Activated CD8-positive, alpha-beta memory T cell treated with anti-CD3 and anti-CD28 coated beads, Interleukin-2, amount 50 U/mL, for 1 hour (primary cell): ENCODE data around the gene NEDD4L.

ENCODE experiments used
- DNase-seq: peaks from one replicate; pipeline ENCODE4 v3.0.0-alpha.2; 2020; ENCODE audit errors: extremely low read depth

The NEDD4L gene

DNA sequence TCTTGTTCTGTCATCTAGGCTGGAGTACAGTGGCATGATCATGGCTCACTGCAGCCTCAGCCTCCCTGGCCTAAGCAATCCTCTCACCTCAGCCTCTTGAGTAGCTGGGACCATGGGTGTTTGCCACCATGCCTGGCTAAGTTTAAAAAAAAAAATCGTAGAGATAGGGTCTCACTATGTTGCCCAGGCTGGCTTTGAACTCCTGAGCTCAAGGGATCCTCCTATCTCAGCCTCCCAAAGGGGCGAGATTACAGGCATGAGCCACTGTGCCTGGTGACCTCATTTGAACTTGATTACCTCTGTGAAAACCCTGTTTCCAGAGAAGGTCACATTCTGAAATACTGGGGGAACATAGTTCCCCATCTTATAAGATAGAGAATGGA, 190.3 kb downstream of the NEDD4L start:
- DNase-seq: no peak

DNA sequence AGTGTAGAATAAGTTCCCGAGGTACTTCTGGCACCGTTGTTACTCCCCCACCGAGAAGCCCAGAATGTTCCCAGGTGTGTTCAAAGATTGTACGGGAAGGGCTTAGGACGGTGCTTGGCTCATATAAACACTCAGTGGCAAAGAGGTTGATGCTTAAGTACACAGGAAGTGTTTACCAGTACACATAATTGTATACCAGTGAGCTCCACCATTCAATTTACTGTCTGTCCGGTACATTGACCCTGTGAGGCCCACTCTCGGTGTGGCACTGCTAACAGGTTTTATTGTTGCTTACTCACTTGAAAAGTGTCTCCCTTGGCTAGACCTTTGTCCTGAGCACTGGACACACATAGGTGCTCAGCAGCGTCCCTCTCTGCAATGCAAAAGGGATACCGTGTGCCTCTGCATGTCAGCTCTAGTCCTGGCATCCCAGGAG, 191.0 kb downstream of the NEDD4L start:
- DNase-seq: no peak

DNA sequence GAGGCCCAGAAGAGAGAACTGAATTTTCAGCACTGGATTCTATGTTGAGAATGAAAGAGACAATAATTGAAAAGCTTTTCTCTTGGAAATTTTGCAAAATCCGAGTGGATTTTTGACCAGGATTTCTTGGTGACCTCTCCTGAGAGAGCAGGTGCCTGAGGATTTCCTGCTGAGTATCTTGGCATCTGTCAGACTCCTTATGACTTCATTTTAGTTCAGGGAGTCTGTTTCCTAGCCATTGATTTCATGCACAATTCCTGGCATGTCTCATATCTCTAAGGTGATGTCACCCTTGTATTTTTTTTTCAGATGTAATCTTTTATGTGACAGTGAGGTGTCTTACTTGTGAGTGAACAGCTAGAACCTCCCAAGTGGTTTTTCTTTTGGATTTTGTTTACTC, 195.9 kb downstream of the NEDD4L start:
- DNase-seq: no peak

DNA sequence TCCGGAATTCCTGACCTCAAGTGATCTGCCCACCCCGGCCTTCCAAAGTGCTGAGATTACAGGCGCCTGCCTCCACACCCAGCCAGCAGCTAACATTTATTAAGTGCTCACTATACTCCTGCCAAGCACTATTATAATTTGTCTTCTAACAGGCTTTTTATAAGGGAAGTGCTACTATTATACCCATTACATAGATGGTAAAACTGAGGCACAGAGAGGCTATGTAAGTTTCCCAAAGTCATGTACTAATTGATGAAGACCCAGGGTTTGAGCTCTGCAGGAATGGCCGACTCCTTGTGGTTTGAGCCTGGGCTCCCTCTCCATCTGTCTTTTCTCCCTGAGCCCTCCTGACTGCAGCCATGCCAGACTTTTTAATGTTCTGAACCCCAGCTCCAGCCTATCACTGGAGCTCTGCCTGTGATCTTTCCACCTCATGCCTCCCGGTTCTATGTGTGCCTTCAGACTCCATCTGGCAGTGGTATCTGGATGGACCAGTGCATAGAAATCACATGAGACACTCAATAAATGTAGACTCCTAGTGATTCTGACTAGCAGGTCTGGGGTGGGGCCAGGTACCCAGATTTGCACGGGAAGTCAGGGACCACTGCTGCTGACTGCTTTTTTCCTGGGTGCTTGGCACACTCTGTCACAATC, 197.1 kb downstream of the NEDD4L start:
- no peak for DNase-seq

- DNase-seq: no peak
These were observed 197.9 kb downstream of the NEDD4L start for GRCh38 chr18:58241877-58242276.

- DNase-seq: no peak
These were observed 198.4 kb downstream of the NEDD4L start for GRCh38 chr18:58242435-58242834.

DNA sequence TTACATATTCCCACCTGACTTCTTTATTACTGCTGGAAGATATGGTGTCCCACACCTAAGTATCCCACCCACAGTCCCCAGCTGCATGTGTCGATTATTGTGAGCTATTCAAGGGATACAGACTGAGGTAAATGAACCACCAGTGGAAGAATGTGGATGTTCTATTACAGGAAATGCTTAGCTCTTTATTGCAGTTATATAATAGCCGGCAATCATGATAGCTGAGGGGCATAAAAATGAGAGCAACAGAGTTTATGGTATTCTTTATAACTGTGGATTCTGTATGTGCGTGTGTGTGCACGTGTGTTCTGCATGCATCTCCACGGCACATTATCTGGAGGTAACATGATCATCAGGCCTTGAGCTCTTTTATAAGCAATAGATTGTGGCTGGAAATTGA, 198.9 kb downstream of the NEDD4L start:
- no peak for DNase-seq

DNA sequence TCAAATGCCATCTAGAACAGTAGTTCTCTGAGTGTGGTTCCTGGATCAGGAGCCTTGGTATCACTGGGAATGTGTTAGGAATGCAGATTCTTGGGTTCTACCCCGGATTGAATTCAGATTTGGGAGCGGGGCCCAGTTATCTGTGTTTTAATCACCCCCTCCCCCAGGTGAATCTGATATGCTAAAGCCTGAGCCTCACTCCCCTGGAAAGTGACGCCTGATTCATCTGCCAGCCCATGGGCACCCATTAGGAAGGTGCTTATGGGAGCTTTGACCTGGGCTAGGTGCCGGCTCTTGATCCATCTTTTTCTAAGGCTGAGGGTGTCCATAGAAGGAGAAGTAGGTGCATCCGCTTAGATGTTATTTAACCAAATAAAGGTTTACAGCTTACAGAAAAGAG, 199.4 kb downstream of the NEDD4L start:
- DNase-seq: no peak

DNA sequence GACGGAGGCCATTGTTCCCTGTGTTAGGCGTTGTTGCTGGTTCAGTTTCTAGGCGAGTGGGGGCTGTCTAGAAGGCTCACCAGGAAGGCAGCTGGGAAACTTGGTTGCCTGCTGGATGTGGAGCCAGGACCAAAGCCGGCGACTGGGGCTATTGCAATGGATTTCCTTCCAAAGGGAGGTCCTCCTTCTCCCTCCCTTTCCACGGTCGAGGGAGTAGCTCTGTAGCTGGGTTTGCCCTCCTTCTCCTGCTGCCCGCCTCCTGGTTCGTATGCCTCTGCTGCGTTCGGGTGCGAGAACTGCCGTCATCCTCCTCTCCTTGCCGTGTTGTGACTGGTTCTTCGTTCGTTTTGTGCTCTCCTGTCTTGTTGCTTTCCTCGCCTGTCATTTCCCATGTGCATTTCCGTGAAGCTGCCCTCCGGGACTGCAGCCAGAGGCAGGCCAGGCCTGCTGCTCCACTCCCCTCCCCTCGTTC, 203.4 kb downstream of the NEDD4L start:
- DNase-seq: no peak

- no peak for DNase-seq
These were observed 205.7 kb downstream of the NEDD4L start for GRCh38 chr18:58249712-58250111.

DNA sequence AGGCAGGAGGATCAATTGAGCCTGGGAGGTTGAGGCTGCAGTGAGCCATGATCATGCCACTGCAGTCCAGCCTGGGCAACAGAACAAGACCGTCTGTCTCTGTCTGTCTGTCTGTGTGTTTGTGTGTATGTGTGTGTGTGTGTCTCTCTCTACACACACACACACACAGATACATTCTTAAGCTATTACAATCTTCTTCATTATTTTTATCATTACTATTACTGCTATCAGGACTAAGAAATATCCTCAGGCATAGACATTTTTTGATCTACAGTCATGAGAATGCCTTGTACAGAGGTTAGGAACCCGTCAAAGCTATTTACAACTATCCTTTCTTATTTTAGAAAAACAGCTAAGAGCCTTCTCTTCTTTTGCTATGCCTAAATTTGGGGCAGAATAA, 207.4 kb downstream of the NEDD4L start:
- DNase-seq: no peak

- no peak for DNase-seq
These were observed 208.1 kb downstream of the NEDD4L start for GRCh38 chr18:58252166-58252565.

- DNase-seq: no peak
These were observed 209.3 kb downstream of the NEDD4L start for GRCh38 chr18:58253318-58253717.

DNA sequence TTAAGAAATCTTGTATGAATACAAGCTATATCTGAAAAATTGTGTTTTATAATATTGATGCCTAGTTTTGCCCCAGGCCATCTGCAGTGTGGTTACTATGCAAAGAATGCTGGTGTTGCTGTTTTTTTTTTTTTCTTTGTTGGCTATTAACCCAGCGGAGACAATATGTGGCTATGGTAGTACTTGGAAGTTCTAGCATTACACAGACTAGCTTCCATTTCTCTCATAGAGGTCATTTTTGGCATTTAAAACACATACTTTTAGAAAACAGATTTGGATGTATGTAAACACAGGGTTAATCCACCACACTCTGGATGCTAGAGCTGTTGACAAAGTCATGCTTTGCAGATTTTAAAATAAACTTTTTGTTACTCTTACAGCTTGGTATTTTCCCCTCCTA, 209.8 kb downstream of the NEDD4L start:
- DNase-seq: no peak

- DNase-seq: no peak
These were observed 211.0 kb downstream of the NEDD4L start for GRCh38 chr18:58254873-58255511.

DNA sequence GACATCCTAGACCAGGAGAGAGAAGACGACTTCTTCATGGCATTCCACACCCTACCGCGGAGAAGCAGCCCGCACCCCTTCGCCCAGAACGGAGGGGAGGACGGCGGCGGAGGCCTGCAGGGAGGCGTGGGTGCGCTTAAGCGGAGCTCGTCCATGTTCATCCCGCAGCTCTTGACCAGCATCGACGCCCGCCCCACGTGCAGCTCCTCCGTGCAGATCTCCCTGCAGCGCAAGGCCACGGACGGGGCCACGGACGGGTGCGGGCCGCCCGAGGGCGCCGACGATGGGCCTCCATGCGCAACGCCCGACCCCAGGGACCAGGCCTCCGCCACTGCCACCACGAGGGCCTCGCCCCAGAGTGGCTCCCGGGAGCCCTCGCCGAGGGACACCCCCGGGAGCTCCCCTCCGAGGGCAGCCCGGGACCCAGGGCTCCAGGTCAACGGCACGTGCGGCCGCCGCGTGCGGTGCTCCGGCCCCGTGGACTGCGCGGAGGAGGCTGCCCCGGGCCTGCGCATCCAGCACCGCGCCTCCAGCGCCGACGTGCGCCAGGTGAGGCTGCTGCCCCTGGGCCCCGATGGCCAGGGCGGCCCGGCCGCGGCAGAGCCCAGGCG, 211.8 kb downstream of the NEDD4L start:
- DNase-seq: no peak

- no peak for DNase-seq
These were observed 212.5 kb downstream of the NEDD4L start for GRCh38 chr18:58256316-58257080.

DNA sequence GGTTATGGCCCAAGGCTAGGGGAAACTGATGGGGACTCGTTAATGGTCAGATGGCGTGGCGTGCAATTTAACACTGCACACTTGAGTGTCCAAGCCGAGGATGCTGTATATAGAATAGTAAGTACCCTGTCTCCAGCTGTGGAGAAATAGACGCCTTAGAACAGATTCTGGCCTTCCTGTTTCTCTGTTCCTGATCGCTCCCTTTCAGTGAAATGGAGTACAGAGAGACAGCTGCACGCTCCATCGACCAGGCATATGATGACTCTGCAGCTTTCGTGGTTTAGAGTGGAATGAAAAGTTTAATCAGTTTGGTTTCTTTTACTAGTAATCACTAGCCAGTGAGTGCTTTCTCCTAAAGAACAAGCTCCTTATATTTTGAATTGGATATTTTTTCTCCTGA, 213.4 kb downstream of the NEDD4L start:
- no peak for DNase-seq

- no peak for DNase-seq
These were observed 214.8 kb downstream of the NEDD4L start for GRCh38 chr18:58258692-58259342.

- DNase-seq: no peak
These were observed 219.3 kb downstream of the NEDD4L start for GRCh38 chr18:58263055-58263957.

DNA sequence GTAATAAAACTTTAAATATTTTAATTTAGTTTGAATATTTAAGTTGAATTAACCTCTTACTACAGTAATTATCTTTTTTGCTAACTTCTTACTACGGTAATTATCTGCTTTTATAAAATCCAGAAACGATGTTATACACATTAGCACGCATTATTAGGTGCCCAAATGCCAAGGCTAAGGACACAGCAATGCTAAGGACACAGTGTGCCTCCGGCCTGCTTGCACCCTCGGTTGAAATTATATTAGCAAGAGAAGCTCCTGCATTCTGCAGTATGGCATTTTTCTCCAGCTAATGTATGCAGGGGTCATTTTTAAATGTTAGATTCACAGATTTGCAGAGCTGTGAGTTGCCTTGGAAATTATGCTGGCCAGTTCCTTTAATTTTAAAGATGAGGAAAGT, 220.0 kb downstream of the NEDD4L start:
- DNase-seq: no peak
